Measurements from ENCODE around the gene ZNF618. TPM values are rescaled to one million over a fixed set of nuclear protein-coding genes. Genes with fewer than 3 reads are reported as not detected.

ZNF618 gene
- total RNA-seq, 2 donors from 2014 or later = 0.33 to 1.4 TPM

DNA sequence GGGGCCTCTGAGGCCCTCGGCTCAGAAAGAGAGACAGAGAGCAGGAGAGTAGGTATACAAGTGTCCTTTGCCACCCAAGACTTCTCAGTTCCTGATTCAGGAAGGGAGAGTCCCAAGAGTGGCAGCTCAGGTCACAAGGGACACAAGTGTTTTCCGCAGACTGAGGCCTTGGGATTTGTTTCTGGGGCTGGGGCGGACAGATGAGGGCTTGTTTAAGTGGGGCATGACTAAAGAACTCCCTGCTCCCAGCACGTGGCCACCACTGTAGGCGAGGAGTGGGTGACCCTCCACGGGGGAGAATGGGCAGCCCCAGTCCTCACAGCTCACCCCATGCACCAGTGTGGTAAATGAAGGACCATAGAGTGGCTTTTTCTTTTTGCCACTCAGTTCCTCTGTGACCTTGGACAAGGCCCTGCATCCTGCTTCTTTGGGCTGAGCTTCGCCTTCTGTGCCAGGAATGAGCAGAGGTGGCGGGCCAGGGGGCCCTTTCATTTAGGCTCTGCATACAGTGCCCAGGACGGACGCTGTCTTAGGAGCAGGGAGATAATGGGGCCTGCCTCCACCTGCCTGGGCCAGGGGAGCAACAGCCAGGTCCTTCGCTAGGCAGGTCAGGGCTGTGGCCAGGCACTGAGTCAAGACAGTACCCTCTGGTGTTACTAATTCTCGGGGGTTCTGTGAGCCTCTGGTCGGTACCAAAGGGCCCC is 151.2 kb downstream of the ZNF618 start:
- Mint-ChIP-seq H3K4me1 (ENCODE audit: low read depth in 2 of 2) (no peaks in the 10 kb centered on the region), H3K4me3 (no peak overlapping the region), H3K36me3 (peaks cover 28% of the 10 kb centered on the region), H3K27ac (no peak overlapping the region), H3K9me3 (peaks cover 5% of the 10 kb centered on the region), H3K27me3 (no peaks in the 10 kb centered on the region)
- ATAC-seq (no peak), DNase-seq (ENCODE audit: low spot score) (no peak)

GRCh38 chr9:114027863-114028465 is 151.9 kb downstream of the ZNF618 start:
- Mint-ChIP-seq H3K4me3 (no peak overlapping the region), H3K4me1 (ENCODE audit: low read depth in 2 of 2) (no peaks in the 10 kb centered on the region), H3K9me3 (peaks cover 5% of the 10 kb centered on the region), H3K36me3 (peaks cover 22% of the 10 kb centered on the region), H3K27ac (no peak overlapping the region), H3K27me3 (no peaks in the 10 kb centered on the region)
- DNase-seq (ENCODE audit: low spot score) (no peak), ATAC-seq (no peak)

DNA sequence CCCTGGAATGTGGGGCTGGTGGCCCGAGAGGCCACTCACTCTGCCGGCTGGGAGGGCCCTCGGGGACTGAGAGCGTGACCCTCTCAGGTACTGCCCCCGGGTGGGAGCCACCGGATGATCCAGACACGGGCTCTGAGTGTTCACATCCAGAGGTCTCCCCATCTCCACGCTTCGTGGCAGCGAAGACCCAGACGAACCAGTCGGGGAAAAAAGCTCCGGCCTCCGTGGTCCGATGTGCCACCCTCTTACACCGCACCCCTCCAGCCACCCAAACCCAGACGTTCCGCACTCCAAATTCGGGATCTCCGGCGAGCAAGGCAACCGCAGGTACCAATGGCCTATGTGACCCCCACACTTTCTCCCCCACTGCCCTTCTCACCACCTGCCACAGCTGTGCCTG is 152.5 kb downstream of the ZNF618 start:
- Mint-ChIP-seq H3K4me1 (ENCODE audit: low read depth in 2 of 2) (no peaks in the 10 kb centered on the region), H3K27ac (no peak overlapping the region), H3K9me3 (peaks cover 5% of the 10 kb centered on the region), H3K36me3 (peaks cover 15% of the 10 kb centered on the region), H3K4me3 (no peak overlapping the region), H3K27me3 (no peaks in the 10 kb centered on the region)
- DNase-seq (ENCODE audit: low spot score) (no peak), ATAC-seq (peak in 1 of 2 donors; percentile 38)

DNA sequence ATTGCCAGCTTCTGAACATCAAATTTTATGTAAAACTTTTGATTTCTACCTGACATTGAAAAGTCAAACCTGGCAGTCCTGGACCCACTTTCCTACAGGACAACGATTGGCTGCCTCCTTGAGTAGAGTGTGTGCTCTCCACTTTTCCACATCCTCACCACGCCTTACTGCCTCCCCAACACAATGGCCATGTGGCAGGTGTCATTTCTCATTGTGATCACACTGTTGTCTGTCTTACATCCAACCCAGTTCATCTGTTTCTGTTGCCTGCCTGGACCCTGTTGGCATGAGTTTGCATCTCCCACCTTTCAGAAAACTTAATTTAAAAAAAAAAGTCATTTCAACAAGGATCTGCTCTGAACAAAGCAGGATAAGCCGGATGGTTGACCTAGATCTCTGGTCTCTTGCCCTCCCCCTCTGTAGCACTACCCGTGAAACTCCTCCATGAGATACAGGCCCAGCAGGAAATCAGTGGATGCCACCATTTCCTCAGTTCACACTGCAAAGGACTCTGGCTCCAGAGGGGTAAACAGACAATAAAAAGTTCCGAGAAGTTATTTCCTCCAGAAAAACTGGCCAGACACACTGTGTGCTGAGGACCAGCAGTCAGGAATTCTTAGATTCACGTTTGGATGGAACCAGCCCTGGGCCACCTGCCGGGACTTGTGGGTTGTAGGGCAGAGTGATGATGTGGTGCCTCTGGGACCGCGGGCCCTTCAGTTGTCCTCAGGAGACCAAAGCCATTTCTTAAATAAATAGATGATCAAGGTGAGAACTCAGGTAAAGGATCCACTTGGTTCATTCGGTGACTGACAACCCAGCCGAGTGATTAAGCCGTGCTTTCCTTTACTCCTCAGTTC is 153.4 kb downstream of the ZNF618 start:
- H3K4me3 Mint-ChIP-seq = no peak overlapping the region
- H3K4me1 Mint-ChIP-seq (ENCODE audit: low read depth in 2 of 2) = no peaks in the 10 kb centered on the region
- H3K9me3 Mint-ChIP-seq = no peaks in the 10 kb centered on the region
- peaks cover 6% of the 10 kb centered on the region for H3K36me3 Mint-ChIP-seq
- H3K27me3 Mint-ChIP-seq = no peaks in the 10 kb centered on the region
- H3K27ac Mint-ChIP-seq = no peak overlapping the region
- DNase-seq (ENCODE audit: low spot score) (no peak), ATAC-seq (no peak)

DNA sequence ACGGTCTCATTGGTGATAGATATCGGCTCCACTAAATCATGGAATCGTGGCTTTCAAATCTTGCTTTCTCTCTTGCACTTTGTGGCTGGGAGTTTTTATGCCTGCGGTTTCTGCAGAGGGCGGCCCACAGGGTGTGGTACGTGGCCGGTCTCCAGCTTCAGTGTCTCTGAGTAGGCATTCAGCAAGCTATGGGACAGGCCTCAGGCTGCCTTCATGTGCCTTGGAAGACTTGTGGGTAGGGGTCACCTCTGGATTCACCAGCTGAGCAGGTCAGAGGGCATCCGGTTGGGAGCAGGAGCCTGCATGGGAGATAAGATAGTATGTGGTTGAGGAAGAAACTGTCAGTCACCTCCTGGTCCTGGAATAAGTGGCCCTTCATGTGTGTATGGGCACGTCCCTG is 154.3 kb downstream of the ZNF618 start:
- no peak for DNase-seq (ENCODE audit: low spot score)
- H3K27ac Mint-ChIP-seq = no peak overlapping the region
- no peaks in the 10 kb centered on the region for H3K9me3 Mint-ChIP-seq
- peaks cover under 1% of the 10 kb centered on the region for H3K36me3 Mint-ChIP-seq
- no peak overlapping the region for H3K4me3 Mint-ChIP-seq
- H3K27me3 Mint-ChIP-seq = no peaks in the 10 kb centered on the region
- ATAC-seq = no peak
- H3K4me1 Mint-ChIP-seq (ENCODE audit: low read depth in 2 of 2) = no peaks in the 10 kb centered on the region

DNA sequence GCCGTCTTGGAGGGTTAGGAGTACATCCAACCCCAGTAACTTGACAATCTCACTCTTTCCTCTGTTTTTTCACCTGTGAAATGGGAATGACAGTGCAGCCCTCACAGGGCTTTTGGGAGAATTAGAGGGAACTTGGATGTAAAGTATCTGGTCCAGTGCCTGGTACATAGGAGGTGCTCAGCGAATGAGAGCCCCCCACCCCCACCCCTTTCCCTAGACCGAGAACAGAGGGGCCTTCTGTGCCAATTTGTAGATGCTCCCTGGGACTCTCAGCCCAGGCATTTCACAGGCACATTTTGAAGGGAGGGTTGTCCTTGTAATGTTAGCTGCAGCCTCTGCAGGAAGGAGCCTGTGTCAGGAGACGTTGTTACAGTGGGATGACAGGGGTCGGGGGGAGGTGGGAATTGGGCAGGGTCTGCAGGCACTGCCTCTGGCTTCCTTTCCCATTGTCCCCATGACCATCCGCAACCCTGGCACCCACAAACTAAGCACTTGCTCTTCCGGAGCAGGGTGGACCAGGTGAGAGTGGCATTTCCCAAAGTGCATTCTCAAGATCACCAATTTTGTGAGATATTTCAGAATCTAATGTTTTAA is 155.0 kb downstream of the ZNF618 start:
- Mint-ChIP-seq H3K27me3 (no peaks in the 10 kb centered on the region), H3K9me3 (no peaks in the 10 kb centered on the region), H3K4me1 (ENCODE audit: low read depth in 2 of 2) (no peaks in the 10 kb centered on the region), H3K36me3 (no peaks in the 10 kb centered on the region), H3K27ac (no peak overlapping the region), H3K4me3 (no peak overlapping the region)
- DNase-seq (ENCODE audit: low spot score) (no peak), ATAC-seq (no peak)

DNA sequence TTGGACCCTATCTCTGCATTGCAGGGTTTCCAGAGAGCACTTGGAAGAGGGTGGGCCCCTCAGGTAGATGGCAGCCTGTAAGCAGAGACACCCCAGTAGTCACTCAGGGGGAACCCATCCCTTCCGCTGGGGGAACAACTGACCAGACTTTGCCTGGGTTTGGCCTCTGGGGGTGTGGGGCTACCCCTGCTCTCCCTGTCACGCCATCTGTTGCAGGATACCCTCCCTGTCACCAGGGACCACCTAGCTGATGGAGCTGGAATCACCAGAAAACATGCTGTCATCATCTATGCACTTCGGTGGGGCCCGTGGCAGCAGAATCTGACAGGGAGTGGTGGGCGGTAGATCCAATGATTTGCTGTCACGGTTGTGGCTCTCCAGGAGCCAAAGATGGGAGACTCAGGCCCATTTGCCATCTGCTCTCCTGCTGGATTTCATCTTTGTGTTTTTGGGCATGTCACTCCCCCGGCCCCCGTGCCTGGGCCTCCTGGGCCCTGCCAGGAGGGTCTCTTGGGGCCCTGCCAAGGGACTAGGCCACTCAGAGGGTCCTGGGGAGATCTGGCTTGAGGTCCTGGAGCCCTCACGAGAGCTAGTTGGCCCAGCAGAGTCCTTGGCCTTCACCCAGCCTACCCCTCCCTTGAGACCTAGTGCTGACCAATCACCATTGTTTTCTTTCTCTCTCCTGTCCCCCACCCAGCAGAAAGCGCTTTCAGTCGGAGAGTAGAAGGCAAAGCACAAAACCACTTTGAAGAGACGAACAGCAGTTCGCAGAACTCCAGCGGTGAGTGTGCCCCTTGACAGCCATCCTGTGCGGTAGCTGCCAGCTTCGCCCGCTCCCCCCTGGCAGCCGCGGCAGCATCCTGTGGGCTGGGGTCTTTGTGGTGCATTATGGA is 156.1 kb downstream of the ZNF618 start:
- H3K4me3 Mint-ChIP-seq = no peak overlapping the region
- no peaks in the 10 kb centered on the region for H3K9me3 Mint-ChIP-seq
- ATAC-seq (no peak), DNase-seq (ENCODE audit: low spot score) (no peak)
- no peaks in the 10 kb centered on the region for H3K4me1 Mint-ChIP-seq (ENCODE audit: low read depth in 2 of 2)
- no peak overlapping the region for H3K27ac Mint-ChIP-seq
- no peaks in the 10 kb centered on the region for H3K27me3 Mint-ChIP-seq
- H3K36me3 Mint-ChIP-seq = no peaks in the 10 kb centered on the region

DNA sequence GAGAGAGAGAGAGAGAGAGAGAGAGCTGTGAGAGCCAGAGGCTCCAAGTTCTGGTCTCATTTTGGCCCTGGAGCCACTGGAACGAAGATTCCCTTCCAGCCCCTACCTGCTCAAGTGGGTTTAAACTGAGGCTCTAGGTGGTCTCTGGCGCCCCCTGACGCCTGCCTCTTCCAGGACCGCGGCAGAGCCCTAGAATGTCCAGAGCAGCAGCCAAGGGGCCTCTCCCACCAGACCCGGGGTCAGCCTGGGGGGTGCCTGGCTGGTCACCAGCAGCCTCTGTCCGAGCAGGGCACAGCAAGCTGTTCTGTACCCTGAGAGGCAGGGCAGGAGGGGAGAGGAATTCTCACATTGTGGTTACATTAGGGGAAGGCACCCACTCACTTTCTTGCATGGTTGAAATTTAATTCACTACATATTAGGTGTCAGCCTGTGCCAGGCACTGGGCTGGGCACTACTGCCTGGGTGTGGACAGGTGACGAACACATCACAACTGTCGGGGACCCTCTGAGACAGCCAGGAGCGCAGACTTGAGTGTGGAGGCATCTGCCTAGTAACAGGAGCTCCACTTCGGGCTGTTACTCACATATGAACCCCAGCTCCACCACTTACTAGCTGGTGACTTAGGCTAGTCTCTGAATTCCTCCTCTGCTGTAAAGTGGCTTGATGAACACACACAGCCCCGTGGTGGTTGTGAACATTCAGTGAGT is 157.4 kb downstream of the ZNF618 start:
- Mint-ChIP-seq H3K36me3 (no peaks in the 10 kb centered on the region), H3K9me3 (no peaks in the 10 kb centered on the region), H3K27me3 (no peaks in the 10 kb centered on the region), H3K27ac (no peak overlapping the region), H3K4me1 (ENCODE audit: low read depth in 2 of 2) (no peaks in the 10 kb centered on the region), H3K4me3 (no peak overlapping the region)
- ATAC-seq = peak in 1 of 2 donors; percentile 22
- DNase-seq (ENCODE audit: low spot score) = no peak

DNA sequence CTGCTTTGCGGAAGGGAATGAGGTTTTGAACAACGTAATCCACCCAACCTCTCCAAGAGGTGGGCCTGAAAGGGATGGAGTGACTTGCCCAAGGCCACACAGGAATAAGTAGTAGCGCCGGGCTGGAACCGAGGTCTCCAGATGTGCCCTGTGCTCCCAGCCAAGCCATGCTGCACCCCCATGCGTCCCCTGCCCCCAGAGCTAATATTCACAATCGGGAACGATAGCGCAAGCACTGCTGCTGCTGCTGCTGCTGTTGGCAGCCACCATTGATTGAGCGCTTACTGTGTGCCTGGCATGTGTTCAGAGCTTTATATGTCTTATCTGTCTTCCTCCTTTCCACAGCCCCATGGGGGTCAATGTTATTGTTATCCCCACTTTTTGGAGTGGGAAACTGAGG is 158.1 kb downstream of the ZNF618 start:
- H3K4me1 Mint-ChIP-seq (ENCODE audit: low read depth in 2 of 2) = no peaks in the 10 kb centered on the region
- no peaks in the 10 kb centered on the region for H3K36me3 Mint-ChIP-seq
- no peaks in the 10 kb centered on the region for H3K9me3 Mint-ChIP-seq
- ATAC-seq (no peak), DNase-seq (ENCODE audit: low spot score) (no peak)
- no peaks in the 10 kb centered on the region for H3K27me3 Mint-ChIP-seq
- H3K4me3 Mint-ChIP-seq = no peak overlapping the region
- H3K27ac Mint-ChIP-seq = no peak overlapping the region

DNA sequence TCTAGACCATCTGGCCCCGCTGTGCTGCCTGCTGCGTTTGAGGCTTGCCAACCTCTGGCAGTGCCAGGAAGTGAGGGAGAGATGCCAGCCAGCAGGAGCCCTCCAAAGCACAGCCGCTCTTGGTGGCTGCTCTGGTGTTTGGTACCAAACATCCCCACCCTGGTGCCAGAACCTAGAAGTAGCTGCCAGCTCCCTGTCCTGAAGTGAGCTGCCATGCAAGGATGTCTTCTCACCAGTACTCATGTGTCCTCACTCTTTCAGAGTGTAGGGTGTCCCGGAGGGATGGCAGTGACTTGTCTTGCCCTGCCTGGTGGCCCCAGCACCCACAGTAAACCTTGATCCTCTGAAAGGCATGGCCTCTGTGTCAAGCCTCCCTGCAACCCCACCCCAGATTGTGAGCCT is 158.6 kb downstream of the ZNF618 start:
- H3K36me3 Mint-ChIP-seq = no peaks in the 10 kb centered on the region
- H3K4me3 Mint-ChIP-seq = no peak overlapping the region
- H3K4me1 Mint-ChIP-seq (ENCODE audit: low read depth in 2 of 2) = no peaks in the 10 kb centered on the region
- H3K9me3 Mint-ChIP-seq = no peaks in the 10 kb centered on the region
- no peak overlapping the region for H3K27ac Mint-ChIP-seq
- H3K27me3 Mint-ChIP-seq = no peaks in the 10 kb centered on the region
- ATAC-seq (no peak), DNase-seq (ENCODE audit: low spot score) (no peak)

- no peaks in the 10 kb centered on the region for H3K4me1 Mint-ChIP-seq (ENCODE audit: low read depth in 2 of 2)
- ATAC-seq = no peak
- H3K36me3 Mint-ChIP-seq = no peaks in the 10 kb centered on the region
- no peak overlapping the region for H3K27ac Mint-ChIP-seq
- H3K27me3 Mint-ChIP-seq = no peaks in the 10 kb centered on the region
- no peak overlapping the region for H3K4me3 Mint-ChIP-seq
- no peak for DNase-seq (ENCODE audit: low spot score)
- H3K9me3 Mint-ChIP-seq = no peaks in the 10 kb centered on the region
Measured at GRCh38 chr9:114035221-114035844, 159.2 kb downstream of the ZNF618 start.
